Hepatocyte (in vitro differentiated cells): Measurements from ENCODE around the gene VAMP8.

Source experiments
- EZH2 ChIP-seq: fragments of 200-600 bp; sonication (generic); IDR thresholded peaks from 2 replicates; pipeline ENCODE4 v1.6.1; 2016; ENCODE audit warnings: antibody characterized with exemption, mild to moderate bottlenecking, borderline replicate concordance
- EZH2phosphoT487 ChIP-seq: fragments of 200-600 bp; sonication (generic); IDR thresholded peaks from one replicate; pipeline ENCODE4 v1.6.1; 2018; ENCODE audit warnings: antibody characterized with exemption, mild to moderate bottlenecking, low read depth, moderate library complexity; ENCODE audit not compliant: unreplicated experiment, severe bottlenecking
- TF ChIP-seq, protein P1 (sequence below): fragments of 200-600 bp; sonication (generic); IDR thresholded peaks from 2 replicates; pipeline ENCODE4 v1.5.1; 2016; ENCODE audit warnings: antibody characterized with exemption, mild to moderate bottlenecking; ENCODE audit not compliant: poor library complexity

DNA sequence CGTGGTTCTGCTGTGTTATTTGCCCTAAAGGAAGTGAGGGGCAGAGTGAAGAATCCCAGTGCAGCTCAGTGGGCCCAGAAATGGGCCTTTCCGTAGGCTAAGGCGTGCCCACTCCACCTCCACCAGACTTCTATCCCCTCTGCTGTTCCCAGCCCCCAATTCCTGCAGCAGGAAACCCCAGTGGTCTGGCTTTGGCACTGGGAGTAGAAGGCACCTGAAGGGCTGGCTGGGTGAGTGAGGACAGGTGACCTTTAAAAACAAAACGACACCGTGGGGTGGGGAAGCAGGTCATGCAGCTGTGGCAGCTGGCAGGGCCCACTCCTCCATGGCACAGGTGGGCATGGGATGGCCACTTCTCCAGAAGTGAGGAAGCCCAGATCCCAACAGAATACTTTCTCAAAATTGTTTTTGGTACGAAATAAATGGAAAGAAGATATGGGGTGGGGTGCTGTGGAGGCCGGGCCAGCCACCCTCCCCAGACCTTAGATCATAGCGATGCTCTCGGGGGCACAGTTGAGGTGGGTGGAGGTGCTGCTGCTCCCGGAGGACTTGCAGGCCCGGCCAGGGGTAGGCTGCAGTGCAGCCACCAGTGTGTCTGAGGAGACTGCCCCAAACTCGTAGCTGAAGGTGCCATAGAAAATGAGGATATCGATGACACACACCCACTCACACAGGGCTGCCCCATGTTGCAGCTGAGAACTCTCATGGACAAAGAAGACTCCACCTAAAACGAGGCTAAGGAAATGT lies 21.4 kb downstream of the VAMP8 start:
- TF ChIP-seq, protein P1, sequence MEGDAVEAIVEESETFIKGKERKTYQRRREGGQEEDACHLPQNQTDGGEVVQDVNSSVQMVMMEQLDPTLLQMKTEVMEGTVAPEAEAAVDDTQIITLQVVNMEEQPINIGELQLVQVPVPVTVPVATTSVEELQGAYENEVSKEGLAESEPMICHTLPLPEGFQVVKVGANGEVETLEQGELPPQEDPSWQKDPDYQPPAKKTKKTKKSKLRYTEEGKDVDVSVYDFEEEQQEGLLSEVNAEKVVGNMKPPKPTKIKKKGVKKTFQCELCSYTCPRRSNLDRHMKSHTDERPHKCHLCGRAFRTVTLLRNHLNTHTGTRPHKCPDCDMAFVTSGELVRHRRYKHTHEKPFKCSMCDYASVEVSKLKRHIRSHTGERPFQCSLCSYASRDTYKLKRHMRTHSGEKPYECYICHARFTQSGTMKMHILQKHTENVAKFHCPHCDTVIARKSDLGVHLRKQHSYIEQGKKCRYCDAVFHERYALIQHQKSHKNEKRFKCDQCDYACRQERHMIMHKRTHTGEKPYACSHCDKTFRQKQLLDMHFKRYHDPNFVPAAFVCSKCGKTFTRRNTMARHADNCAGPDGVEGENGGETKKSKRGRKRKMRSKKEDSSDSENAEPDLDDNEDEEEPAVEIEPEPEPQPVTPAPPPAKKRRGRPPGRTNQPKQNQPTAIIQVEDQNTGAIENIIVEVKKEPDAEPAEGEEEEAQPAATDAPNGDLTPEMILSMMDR = no peak
- TF ChIP-seq EZH2 (no peak), EZH2phosphoT487 (no peak)
